ENCODE results near the gene MACROD2.
"Not testable (repeated sequence)": the region's sequence is repeated elsewhere in the genome, so short reads cannot be mapped to it uniquely, and the experiment has no call there.

MACROD2 gene

DNA sequence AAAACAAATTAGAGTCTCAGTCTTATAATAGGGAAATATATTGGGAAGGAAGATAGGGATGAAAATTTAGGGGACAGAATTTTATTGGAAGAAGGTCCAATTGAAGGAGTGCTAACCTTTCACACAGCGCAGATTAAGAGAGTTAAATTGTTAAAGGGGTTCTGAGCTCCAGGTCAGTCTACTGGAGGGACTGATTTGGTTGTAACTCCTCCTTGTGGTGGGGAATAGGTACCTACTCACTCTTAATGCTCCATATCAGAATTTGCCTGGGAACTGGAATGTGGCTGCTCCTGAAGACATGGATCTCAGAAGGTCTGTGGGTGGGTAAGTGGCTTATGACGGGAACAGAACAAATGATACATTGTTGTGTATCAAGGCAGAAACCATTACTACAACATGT lies 198.6 kb downstream of the MACROD2 start:
- no peaks in the 10 kb centered on the region for H3K27me3 ChIP-seq (ENCODE audit: control insufficient read depth, insufficient read depth, low read length)
- H3K4me3 ChIP-seq (ENCODE audit: low read depth, low read length) = no peak overlapping the region
- no peaks in the 10 kb centered on the region for H3K36me3 ChIP-seq (ENCODE audit: control insufficient read depth, insufficient read depth, low read length)
- H3K4me1 ChIP-seq (ENCODE audit: control insufficient read depth, insufficient read depth, low read length) = no peaks in the 10 kb centered on the region
- H3K9me3 ChIP-seq (ENCODE audit: control insufficient read depth, insufficient read depth, low read length) = no peaks in the 10 kb centered on the region
- H3K9ac ChIP-seq (ENCODE audit: low read depth, low read length) = no peak overlapping the region

DNA sequence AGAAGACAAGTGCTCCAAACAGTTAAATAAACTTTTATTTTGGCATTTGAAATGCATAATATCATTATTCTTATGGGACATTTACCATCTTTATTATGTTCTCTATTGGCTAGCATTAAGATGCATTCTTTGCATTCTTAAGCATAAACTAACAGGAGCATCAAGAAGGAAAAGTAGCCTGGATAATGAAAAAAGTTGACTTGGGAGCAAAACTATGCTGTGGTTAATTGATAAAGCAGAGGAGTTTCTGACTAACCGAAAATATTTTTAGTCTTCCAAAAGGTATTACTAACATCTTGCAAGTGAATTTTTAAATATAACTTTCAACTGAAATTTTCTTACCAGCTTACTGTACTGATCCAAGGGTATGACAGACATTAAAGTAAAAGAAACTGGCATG lies 201.8 kb downstream of the MACROD2 start:
- no peaks in the 10 kb centered on the region for H3K36me3 ChIP-seq (ENCODE audit: control insufficient read depth, insufficient read depth, low read length)
- H3K4me3 ChIP-seq (ENCODE audit: low read depth, low read length) = no peak overlapping the region
- no peak overlapping the region for H3K9ac ChIP-seq (ENCODE audit: low read depth, low read length)
- no peaks in the 10 kb centered on the region for H3K4me1 ChIP-seq (ENCODE audit: control insufficient read depth, insufficient read depth, low read length)
- H3K9me3 ChIP-seq (ENCODE audit: control insufficient read depth, insufficient read depth, low read length) = no peaks in the 10 kb centered on the region
- no peaks in the 10 kb centered on the region for H3K27me3 ChIP-seq (ENCODE audit: control insufficient read depth, insufficient read depth, low read length)

DNA sequence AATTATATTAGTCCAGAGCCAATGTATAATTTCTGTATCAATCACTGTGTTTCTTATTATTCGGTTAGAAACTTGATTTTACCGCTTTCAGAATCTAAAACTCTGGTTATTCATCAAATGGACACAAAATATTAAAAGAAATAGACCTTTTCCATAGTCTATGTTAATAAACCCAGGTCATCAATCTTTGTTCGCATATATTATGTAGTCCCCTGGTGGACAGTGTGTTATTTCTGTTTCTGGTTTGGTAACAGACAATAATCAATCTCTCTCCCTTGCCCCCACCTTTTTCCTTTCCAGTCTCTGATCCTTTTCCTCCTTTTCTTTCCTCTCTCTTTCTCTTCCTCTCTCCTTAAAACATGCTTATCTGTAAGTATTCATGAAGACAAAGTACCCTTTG lies 203.1 kb downstream of the MACROD2 start:
- Histone ChIP-seq H3K9me3 (ENCODE audit: control insufficient read depth, insufficient read depth, low read length) (no peaks in the 10 kb centered on the region), H3K27me3 (ENCODE audit: control insufficient read depth, insufficient read depth, low read length) (no peaks in the 10 kb centered on the region), H3K4me3 (ENCODE audit: low read depth, low read length) (no peak overlapping the region), H3K36me3 (ENCODE audit: control insufficient read depth, insufficient read depth, low read length) (no peaks in the 10 kb centered on the region), H3K9ac (ENCODE audit: low read depth, low read length) (no peak overlapping the region), H3K4me1 (ENCODE audit: control insufficient read depth, insufficient read depth, low read length) (no peaks in the 10 kb centered on the region)

DNA sequence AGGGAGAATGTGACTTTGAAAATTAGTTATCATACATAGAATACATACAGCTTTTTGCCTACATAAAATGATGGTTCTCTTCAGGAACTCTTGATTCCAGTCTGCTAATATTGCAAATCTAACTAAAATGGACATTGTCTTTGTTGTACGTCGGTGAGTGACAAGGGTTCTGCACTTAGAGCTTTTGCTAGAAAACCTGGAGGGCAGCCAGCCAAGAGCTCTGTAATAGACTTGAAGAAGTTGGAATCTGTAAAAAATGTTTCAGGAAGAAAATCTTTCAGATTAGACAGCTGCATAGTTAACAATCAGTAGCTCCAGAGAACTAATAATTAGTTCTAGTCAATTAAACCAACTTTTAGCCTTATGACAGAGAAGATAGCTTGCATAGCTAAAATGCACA lies 203.8 kb downstream of the MACROD2 start:
- Histone ChIP-seq H3K9me3 (ENCODE audit: control insufficient read depth, insufficient read depth, low read length) (no peaks in the 10 kb centered on the region), H3K36me3 (ENCODE audit: control insufficient read depth, insufficient read depth, low read length) (no peaks in the 10 kb centered on the region), H3K27me3 (ENCODE audit: control insufficient read depth, insufficient read depth, low read length) (no peaks in the 10 kb centered on the region), H3K4me1 (ENCODE audit: control insufficient read depth, insufficient read depth, low read length) (no peaks in the 10 kb centered on the region), H3K4me3 (ENCODE audit: low read depth, low read length) (no peak overlapping the region), H3K9ac (ENCODE audit: low read depth, low read length) (no peak overlapping the region)

DNA sequence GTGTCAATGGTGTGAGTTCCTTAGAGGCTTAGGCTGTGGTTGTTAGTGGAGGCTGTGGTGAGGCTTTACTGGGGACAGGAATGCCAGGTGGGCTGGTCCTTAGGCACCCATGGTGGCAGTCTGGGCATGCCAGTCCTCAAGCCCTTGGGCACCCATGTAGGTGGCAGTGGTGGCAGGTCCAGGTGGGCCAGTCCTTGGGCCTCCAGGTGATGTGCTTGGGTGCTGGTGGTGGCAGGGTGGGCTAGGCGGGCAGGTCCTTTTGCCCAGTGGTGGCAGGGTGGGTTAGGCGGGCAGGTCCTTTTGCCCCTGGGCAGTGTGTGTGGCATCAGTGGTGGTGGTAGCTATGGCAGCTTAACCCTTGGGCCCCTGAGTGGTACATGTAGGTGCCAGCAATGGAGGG lies 208.3 kb downstream of the MACROD2 start:
- Histone ChIP-seq H3K4me3 (ENCODE audit: low read depth, low read length) (no peak overlapping the region), H3K36me3 (ENCODE audit: control insufficient read depth, insufficient read depth, low read length) (no peaks in the 10 kb centered on the region), H3K9me3 (ENCODE audit: control insufficient read depth, insufficient read depth, low read length) (no peaks in the 10 kb centered on the region), H3K4me1 (ENCODE audit: control insufficient read depth, insufficient read depth, low read length) (no peaks in the 10 kb centered on the region), H3K27me3 (ENCODE audit: control insufficient read depth, insufficient read depth, low read length) (no peaks in the 10 kb centered on the region), H3K9ac (ENCODE audit: low read depth, low read length) (no peak overlapping the region)

DNA sequence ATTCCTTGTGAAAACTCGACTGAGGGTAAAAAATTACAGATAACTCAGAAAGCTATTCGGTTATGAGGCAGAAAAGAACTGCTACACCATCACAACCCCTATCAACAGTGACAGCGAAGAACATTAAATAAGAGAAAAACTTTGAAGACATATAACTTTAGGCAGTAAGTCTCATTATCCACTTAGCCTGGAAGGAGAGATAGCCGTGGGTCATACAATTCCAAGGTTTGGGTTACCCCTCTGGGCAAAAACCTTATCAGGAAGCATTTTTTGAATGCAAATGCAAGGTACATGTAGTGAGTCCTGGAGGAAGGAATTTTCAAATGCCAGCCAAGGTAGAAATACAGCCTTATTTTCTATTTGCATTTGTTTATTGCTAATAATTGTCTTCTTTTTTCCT lies 212.3 kb downstream of the MACROD2 start:
- Histone ChIP-seq H3K9ac (ENCODE audit: low read depth, low read length) (no peak overlapping the region), H3K4me1 (ENCODE audit: control insufficient read depth, insufficient read depth, low read length) (no peaks in the 10 kb centered on the region), H3K4me3 (ENCODE audit: low read depth, low read length) (no peak overlapping the region), H3K36me3 (ENCODE audit: control insufficient read depth, insufficient read depth, low read length) (no peaks in the 10 kb centered on the region), H3K9me3 (ENCODE audit: control insufficient read depth, insufficient read depth, low read length) (no peaks in the 10 kb centered on the region), H3K27me3 (ENCODE audit: control insufficient read depth, insufficient read depth, low read length) (no peaks in the 10 kb centered on the region)

DNA sequence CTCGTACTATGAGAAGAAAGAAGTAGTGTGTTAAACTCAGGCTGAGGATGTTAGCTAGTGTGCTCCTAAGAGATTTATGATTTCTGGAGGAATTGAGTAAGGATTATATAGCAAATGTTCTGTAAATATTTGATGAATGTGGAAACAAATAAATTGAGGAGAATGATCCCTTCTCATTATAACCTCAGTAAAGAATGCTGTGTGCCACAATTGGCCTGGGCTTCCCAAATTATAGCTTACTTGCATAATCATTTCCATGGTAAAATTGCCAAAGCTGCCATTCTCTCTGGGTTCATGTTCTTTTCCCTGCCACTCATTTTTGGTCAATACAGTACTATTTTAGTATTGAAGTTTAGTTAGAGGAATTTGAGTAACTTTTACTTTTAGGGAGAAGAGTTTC lies 213.6 kb downstream of the MACROD2 start:
- H3K9me3 ChIP-seq (ENCODE audit: control insufficient read depth, insufficient read depth, low read length) = no peaks in the 10 kb centered on the region

DNA sequence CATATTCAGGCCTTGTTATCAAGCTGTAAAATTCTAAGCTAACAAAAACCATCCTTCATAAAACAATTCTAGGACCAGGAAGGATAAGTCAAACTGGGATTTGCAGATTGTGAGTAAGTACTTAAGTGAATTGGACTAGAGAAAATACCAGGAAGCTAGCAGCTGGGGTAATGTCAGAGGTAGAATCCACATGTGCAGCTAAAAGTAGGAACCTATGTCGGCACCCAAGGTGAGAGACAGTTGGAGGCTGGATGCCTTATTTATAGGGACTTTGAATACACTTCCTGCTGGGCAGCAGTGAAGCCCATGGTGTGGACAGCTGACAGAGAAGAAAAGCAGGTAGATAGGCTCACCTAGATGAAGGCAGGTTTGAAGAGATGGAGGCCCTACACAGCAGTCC lies 214.8 kb downstream of the MACROD2 start:
- H3K9me3 ChIP-seq (ENCODE audit: control insufficient read depth, insufficient read depth, low read length) = no peaks in the 10 kb centered on the region
- H3K9ac ChIP-seq (ENCODE audit: low read depth, low read length) = no peak overlapping the region
- H3K36me3 ChIP-seq (ENCODE audit: control insufficient read depth, insufficient read depth, low read length) = no peaks in the 10 kb centered on the region
- H3K4me1 ChIP-seq (ENCODE audit: control insufficient read depth, insufficient read depth, low read length) = no peaks in the 10 kb centered on the region
- H3K27me3 ChIP-seq (ENCODE audit: control insufficient read depth, insufficient read depth, low read length) = no peaks in the 10 kb centered on the region
- no peak overlapping the region for H3K4me3 ChIP-seq (ENCODE audit: low read depth, low read length)

More for the DNA sequence above, 213.6 kb downstream of the MACROD2 start:
- no peak overlapping the region for H3K9ac ChIP-seq (ENCODE audit: low read depth, low read length)
- no peaks in the 10 kb centered on the region for H3K36me3 ChIP-seq (ENCODE audit: control insufficient read depth, insufficient read depth, low read length)
- H3K27me3 ChIP-seq (ENCODE audit: control insufficient read depth, insufficient read depth, low read length) = no peaks in the 10 kb centered on the region
- H3K4me3 ChIP-seq (ENCODE audit: low read depth, low read length) = no peak overlapping the region
- no peaks in the 10 kb centered on the region for H3K4me1 ChIP-seq (ENCODE audit: control insufficient read depth, insufficient read depth, low read length)

DNA sequence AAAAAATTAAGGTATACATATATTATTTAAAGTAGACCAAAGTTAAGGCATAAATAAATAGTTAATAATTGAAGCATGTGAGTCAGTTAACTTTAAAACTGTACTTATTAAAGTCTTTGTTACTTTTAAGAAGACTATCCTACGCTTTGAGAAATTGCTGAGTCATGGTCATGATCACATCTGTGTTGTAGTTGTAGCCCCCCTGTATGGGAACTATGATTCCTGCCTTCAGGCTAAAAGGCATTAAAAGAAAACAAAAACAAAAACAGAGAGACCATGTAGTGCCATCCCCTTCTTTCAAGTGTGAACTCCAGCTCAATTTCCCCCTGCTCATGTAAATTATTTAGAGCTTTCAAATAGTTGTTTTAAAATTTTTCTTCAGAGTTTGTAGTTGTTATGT lies 218.7 kb downstream of the MACROD2 start:
- no peaks in the 10 kb centered on the region for H3K27me3 ChIP-seq (ENCODE audit: control insufficient read depth, insufficient read depth, low read length)
- no peaks in the 10 kb centered on the region for H3K36me3 ChIP-seq (ENCODE audit: control insufficient read depth, insufficient read depth, low read length)
- H3K4me3 ChIP-seq (ENCODE audit: low read depth, low read length) = no peak overlapping the region
- no peak overlapping the region for H3K9ac ChIP-seq (ENCODE audit: low read depth, low read length)
- no peaks in the 10 kb centered on the region for H3K9me3 ChIP-seq (ENCODE audit: control insufficient read depth, insufficient read depth, low read length)
- no peaks in the 10 kb centered on the region for H3K4me1 ChIP-seq (ENCODE audit: control insufficient read depth, insufficient read depth, low read length)

DNA sequence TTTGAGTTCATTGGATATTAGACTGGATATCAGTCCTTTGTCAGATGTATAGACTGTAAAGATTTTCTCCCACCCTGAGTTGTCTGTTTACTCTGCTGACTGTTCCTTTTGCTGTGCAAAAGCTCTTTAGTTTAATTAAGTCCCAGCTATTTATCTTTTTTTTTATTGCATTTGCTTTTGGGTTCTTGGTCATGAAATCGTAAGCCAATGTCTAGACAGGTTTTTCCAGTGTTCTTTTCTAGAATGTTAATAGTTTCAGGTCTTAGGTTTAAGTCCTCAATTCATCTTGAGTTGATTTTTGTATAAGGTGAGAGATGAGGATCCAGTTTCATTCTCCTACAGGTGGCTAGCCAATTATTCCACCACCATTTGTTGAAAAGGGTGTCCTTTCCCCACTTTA lies 220.6 kb downstream of the MACROD2 start:
- not testable (repeated sequence) for H3K27me3 ChIP-seq (ENCODE audit: control insufficient read depth, insufficient read depth, low read length); H3K9ac ChIP-seq (ENCODE audit: low read depth, low read length); H3K9me3 ChIP-seq (ENCODE audit: control insufficient read depth, insufficient read depth, low read length); H3K4me3 ChIP-seq (ENCODE audit: low read depth, low read length); H3K36me3 ChIP-seq (ENCODE audit: control insufficient read depth, insufficient read depth, low read length)
- peaks cover 11% of the 10 kb centered on the region for H3K4me1 ChIP-seq (ENCODE audit: control insufficient read depth, insufficient read depth, low read length)

DNA sequence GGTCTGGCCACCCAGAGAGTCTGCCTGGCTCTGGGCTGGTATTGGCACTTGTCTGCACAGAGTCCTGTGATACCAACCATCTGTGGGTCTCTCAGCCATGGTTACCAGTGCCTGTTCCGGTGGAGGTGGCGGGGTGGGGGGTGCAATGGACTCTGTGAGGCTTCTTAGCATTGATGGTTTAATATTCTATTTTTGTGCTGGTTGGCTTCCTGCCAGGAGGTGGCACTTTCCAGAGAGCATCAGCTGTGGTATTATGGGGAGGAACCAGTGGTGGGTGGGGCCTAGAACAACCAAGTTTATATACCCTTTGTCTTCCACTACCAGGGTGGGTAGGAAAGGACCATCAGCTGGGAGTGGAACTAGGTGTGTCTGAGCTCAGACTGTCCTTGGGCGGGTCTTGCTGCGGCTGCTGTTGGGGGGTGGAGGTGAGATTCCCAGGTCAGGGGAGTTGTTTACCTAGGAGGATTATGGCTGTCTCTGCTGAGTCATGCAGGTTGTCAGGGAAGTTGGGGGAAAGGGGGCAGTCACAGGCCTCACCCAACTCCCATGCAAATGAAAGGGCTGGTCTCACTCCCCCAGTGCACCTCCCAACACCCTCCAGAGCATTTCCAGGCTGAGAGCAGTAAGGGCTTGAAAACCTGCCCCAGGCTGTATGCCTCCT lies 224.6 kb downstream of the MACROD2 start:
- no peaks in the 10 kb centered on the region for H3K27me3 ChIP-seq (ENCODE audit: control insufficient read depth, insufficient read depth, low read length)
- H3K4me1 ChIP-seq (ENCODE audit: control insufficient read depth, insufficient read depth, low read length) = peaks cover 16% of the 10 kb centered on the region
- H3K4me3 ChIP-seq (ENCODE audit: low read depth, low read length) = peak overlapping the region; percentile 13
- no peak overlapping the region for H3K9ac ChIP-seq (ENCODE audit: low read depth, low read length)
- no peaks in the 10 kb centered on the region for H3K36me3 ChIP-seq (ENCODE audit: control insufficient read depth, insufficient read depth, low read length)
- no peaks in the 10 kb centered on the region for H3K9me3 ChIP-seq (ENCODE audit: control insufficient read depth, insufficient read depth, low read length)

DNA sequence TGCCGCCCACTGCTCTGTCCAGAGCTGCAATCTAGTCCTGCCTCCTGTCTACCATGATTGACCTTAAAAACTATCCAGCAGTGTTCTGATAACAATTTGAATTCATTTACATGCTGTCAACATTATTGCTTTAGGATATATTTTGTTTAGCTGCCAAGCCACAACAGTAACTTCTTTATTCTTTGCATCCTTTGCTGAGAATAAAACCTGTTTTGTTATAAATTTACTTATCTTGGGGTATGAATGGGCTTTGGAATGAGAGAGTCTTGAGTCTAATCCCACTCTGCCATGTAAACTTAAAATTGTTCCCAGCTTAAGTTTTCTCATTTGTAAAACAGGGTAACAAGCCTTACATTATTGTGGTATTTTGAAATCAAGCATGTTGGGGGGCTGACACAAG lies 225.7 kb downstream of the MACROD2 start:
- peaks cover 16% of the 10 kb centered on the region for H3K4me1 ChIP-seq (ENCODE audit: control insufficient read depth, insufficient read depth, low read length)
- H3K27me3 ChIP-seq (ENCODE audit: control insufficient read depth, insufficient read depth, low read length) = no peaks in the 10 kb centered on the region
- no peaks in the 10 kb centered on the region for H3K9me3 ChIP-seq (ENCODE audit: control insufficient read depth, insufficient read depth, low read length)
- H3K4me3 ChIP-seq (ENCODE audit: low read depth, low read length) = no peak overlapping the region
- no peak overlapping the region for H3K9ac ChIP-seq (ENCODE audit: low read depth, low read length)
- no peaks in the 10 kb centered on the region for H3K36me3 ChIP-seq (ENCODE audit: control insufficient read depth, insufficient read depth, low read length)

Measured in iPS-15b (cell line).